HL-60 (cell line): ENCODE measurements around the gene CAVIN3.
A peak's percentile ranks its signal among the peaks of the same experiment; 100 is the strongest.

Experiments used
- CTCF ChIP-seq: IDR thresholded peaks from one replicate; pipeline ENCODE4 v1.5.1; 2011; ENCODE audit warnings: low read length, control low read depth, inconsistent platforms; ENCODE audit not compliant: insufficient read depth
- POLR2AphosphoS5 ChIP-seq: IDR thresholded peaks from 2 replicates; pipeline ENCODE4 v1.6.1; 2012; ENCODE audit warnings: low read depth
- TF ChIP-seq, protein P1 (sequence below): IDR thresholded peaks from 2 replicates; pipeline ENCODE4 v1.6.1; 2012; ENCODE audit warnings: low read depth; ENCODE audit not compliant: insufficient replicate concordance

- TF ChIP-seq CTCF (peak; percentile 95), POLR2AphosphoS5 (no peak)
- TF ChIP-seq, protein P1, sequence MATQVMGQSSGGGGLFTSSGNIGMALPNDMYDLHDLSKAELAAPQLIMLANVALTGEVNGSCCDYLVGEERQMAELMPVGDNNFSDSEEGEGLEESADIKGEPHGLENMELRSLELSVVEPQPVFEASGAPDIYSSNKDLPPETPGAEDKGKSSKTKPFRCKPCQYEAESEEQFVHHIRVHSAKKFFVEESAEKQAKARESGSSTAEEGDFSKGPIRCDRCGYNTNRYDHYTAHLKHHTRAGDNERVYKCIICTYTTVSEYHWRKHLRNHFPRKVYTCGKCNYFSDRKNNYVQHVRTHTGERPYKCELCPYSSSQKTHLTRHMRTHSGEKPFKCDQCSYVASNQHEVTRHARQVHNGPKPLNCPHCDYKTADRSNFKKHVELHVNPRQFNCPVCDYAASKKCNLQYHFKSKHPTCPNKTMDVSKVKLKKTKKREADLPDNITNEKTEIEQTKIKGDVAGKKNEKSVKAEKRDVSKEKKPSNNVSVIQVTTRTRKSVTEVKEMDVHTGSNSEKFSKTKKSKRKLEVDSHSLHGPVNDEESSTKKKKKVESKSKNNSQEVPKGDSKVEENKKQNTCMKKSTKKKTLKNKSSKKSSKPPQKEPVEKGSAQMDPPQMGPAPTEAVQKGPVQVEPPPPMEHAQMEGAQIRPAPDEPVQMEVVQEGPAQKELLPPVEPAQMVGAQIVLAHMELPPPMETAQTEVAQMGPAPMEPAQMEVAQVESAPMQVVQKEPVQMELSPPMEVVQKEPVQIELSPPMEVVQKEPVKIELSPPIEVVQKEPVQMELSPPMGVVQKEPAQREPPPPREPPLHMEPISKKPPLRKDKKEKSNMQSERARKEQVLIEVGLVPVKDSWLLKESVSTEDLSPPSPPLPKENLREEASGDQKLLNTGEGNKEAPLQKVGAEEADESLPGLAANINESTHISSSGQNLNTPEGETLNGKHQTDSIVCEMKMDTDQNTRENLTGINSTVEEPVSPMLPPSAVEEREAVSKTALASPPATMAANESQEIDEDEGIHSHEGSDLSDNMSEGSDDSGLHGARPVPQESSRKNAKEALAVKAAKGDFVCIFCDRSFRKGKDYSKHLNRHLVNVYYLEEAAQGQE = no peak
Observed at GRCh38 chr11:6362873-6363678, 42.8 kb upstream of the CAVIN3 start.
